Measurements from ENCODE around the gene NCR3LG1.

GRCh38 chr11:17381156-17381555 lies 29.6 kb downstream of the NCR3LG1 start:
- TF ChIP-seq EZH2 (IDR thresholded peaks at IDR 0.05), result no peak
- TF ChIP-seq CTCF (IDR thresholded peaks at IDR 0.05), result no peak
- no peak for TF ChIP-seq EZH2phosphoT487 (IDR thresholded peaks at IDR 0.05)

All from neural progenitor cell (in vitro differentiated cells).